ENCODE data around the gene GNG12.
"Not testable (repeated sequence)": the region's sequence is repeated elsewhere in the genome, so short reads cannot be mapped to it uniquely, and the experiment has no call there.

Gene GNG12

DNA sequence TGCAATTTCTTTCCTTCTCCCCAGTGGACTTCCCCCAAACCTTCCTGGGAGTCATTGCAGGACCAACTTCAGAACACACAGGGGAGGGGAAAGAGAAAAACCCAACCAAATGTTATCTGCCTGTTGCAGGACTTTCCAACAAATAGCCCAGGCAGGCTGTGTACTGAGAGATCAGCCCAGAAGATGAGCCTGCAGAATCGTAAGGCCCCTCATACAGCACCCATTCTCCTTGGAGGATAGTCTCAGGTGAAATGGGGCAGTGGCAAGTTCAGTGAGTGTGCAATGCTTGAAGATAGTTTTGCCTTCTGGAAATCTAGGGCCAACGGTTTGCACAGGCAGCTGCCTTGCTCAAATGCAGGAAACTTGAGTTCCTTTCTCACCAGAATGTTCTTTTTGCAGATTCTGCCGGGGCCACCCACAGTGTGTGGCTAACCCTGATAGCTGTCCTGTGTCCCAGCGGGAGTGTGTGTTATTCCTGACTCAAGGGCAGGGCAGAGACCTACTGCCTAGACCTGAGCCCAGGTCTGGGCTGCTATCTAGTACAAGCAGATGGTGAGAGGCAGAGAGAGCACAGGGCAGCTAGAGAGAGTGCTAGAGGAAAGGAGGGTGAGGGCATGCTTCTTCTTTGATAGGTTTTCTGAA is 99.5 kb downstream of the GNG12 start:
- DNase-seq (ENCODE audit: low read depth) = no peak

DNA sequence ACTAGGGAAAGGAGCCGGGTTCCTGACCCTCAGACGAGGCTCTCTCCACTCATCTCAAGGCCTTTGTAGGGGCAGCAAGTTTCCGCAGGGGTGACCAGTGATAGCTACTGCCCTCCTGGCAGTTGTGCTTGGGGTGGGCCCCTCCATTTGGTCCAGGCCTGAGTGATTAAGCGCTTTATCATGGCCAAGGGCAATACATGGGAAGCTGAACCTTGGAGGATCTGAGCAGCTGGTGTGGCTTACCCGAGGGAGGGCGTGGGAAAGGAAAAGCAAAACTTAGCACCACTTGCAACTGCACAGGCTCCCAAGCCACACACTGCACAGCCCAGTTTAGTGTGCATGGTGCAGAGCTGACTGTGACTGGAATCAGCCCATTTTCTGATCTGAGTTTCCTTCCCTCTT is 100.5 kb downstream of the GNG12 start:
- no peak for DNase-seq (ENCODE audit: low read depth)

DNA sequence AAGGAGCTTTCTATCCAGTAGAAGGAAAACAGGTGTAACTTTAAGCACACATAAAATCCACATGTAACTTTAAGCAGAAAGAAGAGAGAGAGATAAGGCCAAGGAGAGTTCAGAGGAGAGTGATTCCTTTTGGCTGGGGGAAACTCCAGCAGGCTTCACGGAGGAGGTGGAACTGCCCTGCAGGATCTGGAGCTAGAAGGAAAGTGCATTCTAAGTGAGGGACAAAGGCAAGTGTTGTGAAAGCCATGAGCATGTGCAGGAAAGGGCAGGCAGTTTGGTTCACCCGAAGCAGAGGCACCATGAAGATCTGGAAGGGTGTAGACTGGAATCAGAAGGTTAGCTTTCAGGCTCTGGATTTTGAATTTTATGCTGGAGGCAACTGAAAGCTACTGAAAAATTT is 101.9 kb downstream of the GNG12 start:
- DNase-seq (ENCODE audit: low read depth) = no peak

DNA sequence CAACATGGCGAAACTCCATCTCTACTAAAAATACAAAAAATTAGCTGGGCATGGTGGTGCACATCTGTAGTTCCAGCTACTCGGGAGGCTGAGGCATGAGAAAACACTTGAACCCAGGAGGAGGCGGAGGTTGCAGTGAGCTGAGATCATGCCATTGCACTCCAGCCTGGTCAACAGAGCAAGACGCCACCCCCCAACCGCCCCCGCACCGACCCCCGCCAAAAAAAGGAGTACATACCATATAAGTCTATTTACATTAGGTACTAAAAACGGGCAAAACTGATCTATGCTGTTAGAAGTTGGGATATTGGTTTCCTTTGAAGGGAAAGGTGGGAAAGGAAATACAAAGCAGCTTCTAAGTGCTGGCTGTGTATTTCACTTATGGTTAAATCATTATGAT is 103.0 kb downstream of the GNG12 start:
- DNase-seq (ENCODE audit: low read depth) = not testable (repeated sequence)

DNA sequence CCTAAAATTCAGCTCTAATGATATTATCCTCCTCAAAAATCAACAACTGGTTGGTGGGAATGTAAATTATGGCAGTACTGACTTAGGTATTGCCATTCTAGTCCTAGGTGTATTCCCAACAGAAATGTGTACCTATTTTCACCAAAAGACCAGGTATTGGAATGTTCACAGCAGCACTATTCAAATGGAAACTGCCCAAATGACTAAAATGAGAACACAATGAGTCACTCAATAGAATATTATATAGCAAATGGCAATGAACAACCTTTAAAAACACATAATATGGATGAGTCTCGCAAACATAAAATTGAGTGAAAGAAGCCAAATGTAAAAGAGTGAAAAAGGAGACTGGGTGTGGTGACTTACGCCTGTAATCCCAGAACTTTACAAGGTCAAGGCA is 103.4 kb downstream of the GNG12 start:
- no peak for DNase-seq (ENCODE audit: low read depth)

DNA sequence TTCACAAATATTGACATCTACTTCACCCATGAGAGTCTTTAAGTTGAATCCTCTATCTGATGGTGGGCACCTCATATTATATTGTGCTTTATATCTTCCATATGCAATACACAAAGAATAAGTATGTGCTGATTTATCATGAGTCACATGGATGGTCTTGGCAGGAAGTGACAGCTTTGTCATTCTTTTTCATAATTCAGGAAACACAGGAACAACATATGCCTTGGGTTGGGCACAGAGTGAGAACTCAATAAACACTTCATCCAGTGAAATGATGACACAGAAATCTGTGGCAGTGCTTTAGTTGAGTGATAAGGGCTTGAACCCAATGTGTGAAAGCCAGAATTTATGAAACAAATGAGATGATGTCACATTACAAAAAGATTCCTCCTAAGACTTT is 107.0 kb downstream of the GNG12 start:
- no peak for DNase-seq (ENCODE audit: low read depth)

DNA sequence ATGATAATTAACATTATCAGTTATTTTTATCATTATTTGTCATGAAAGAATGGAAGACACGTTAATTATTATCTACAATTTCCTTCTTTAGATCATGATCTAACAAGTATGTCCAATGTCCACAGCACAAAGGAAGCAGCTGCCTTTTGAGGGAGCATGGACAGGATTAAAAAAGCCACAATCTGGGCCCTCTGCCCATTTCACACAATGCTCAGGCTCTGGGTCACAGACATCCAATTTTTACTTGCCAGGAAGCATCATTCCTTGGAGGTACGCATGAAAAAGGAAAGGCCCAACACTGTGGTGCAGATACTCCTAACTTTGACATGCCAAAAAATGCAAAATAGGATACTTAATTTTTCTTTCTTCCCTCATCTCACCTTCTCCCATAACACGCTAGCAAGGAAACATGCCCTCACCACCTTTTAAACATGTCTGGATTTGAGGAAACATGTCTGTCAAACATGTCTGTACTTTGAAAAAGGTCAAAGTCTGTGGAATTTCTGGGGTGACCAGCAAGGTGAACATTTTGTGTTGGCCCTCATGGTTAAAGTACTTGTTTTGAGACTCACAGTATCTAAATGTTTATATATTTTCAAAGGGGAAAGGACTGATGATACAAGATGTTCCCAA is 108.2 kb downstream of the GNG12 start:
- DNase-seq (ENCODE audit: low read depth) = peak; percentile 81

DNA sequence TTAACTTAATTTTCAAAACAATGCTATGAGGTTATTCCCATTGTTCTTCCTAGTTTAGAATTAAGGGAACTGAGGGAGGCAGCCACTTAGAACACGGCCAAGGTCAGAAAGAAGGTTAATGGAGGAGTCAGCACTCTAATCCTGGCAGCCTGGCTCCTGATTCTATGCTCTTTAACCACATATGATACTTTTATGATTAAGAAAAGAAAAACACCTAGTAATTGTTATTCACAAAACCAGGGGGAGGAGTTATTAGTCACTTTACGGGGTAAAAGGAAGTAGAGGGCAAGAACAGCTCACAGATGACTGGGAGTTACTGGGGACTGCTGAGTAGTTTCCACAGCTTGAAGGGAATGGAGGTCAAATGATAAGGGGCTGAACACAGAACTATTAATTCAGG is 109.6 kb downstream of the GNG12 start:
- no peak for DNase-seq (ENCODE audit: low read depth)

DNA sequence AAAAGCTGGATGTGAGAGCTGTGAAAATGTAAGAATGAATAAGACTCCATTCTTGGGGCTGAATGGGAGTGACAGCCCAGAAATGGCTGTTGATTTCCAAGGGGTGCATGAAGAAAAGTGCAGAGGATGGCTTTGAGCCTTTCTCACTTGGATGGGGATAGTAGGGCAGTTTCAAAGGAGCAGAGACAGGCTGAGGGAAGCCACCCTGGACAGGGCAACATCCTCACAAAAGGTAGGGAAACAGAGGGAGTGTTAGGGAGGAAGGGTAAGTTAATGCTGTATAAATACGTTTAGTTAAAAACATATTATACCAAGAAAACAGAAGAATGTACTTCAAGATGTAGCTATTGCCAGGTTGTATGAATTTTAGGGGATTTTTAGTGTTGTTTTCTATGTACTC is 110.1 kb downstream of the GNG12 start:
- DNase-seq (ENCODE audit: low read depth) = no peak

DNA sequence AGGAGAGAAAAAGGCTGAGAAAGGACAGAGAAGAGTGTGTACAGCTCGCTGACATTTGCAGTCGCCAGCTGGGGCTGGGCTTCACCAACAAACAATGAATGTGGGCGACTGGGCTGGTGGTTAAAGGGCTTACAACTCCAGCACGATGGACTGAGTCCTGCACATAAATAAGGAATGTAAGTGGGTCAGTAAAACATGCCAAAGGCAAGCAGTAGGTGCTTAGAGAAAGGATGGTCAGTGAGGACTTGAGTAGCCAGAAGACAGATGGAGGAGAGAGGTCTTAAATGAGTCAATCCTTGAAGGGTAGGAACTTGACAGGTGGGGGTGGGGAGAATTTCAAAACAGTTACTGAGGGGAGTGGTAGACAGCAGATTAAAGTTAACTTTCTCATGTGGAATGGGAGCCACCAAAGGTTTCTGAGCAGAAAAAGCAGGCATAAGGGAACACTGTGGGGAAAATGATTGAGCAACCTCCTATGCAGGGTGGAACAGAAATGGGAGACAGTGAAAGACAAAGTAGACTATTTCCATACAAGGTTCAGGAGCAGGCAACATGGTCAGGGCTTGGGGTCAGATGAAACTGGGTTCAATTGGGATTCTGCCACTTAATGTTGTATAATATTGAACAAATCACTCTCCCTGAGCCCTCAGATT is 110.8 kb downstream of the GNG12 start:
- DNase-seq (ENCODE audit: low read depth) = no peak

DNA sequence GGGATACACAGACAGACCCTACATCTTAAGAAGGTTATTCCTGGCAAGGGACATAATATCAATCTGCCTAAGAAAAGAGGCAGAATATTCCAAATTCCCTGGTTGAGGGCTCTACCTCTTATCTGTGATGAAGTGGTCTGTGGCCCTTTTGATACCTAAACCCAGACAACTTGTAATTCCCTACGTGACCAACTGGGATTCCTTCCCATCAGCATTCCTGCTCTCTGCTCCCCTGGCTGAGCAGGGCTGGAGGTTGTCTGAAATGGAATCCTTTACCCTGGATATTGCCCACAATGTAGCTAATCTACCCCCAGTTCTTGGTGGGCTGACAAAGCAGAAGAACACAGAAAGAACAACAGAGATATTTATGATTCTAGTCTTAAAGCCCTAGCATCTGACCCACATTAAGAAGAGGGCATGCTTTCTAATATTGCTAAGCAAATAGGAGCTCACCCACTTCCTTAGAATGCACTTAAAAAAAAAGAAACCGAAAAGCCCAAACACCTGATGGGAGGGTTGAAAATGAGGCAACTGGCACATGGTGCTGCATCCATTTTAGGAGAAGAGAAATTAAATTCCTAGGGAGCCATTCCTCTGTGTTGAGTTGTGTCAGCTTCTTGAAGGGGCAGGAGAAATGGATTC is 111.5 kb downstream of the GNG12 start:
- DNase-seq (ENCODE audit: low read depth) = no peak

DNA sequence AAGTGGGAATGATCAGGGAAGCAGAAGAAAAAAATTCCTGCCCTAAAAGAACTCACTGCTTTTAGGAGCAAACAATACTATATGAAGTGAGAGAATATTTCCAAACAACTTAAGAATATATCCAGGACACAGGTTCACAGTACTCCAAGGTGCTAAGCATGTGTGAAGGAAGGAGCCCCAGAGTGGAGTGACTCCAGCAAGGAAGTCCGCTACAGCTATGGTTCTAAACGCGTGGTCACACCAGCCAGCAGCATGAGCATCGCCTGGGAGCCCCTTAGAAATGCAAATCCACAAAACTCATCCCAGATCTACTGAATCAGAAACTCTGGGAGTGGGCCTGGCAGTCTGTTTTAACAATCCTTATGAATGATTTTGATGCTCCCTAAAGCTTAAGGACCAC is 112.2 kb downstream of the GNG12 start:
- DNase-seq (ENCODE audit: low read depth) = no peak

DNA sequence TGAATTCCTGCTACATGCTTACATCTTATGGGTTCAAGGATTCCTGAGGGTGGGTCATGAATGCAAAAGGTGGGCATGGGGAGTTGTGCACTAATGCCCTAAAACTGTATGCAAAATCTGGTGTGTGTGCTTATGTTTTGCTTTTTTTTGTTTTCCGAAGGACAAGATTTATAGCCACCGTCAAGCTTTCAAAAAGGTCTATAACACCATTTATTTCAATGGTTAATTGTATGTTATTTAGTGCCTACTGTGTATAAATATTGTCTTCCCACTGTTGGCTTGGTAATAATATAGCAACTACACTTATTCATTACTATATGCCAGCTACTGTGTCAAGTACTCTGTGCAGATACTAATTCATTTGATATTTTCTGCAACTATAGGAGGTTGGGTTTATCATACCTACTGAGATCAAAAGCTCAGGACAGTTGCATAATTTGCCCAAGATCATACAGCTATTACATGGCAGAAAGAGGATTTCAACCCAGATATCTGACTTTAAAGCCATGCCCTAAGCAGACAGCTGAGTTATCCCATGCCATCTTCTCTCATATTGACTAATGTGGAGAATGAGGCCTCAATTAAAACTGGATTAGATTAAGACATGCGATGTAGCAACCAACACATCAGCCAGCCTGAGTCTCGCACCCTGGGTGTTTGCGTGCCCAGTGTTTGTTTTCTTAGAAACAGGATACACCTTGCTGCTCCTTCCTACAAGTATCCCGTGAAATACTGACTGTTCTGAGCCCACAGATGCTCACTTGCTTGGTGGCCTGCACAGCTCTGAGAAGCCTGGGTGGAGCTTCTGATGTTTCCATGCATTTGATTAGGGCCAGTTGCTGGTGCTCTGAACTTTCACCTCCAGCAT is 113.7 kb downstream of the GNG12 start:
- no peak for DNase-seq (ENCODE audit: low read depth)

DNA sequence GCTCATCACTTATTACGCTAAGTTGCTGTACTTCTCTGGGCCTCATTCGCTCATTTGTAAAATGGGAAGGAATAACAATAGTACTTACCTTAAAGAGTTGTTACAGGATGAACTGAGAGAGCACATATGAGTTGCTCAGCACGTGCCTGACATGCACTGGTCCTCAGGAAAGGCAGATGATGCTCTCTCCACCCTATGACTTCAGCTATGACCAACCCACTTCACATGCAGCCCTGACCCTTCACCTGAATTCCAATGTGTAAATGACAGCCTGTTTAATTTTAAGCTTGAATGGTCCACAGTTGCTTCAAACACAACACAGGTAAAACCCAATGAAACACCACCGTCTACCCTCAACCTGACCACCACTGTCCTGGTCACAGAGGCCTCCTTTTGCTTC is 115.4 kb downstream of the GNG12 start:
- DNase-seq (ENCODE audit: low read depth) = no peak

DNA sequence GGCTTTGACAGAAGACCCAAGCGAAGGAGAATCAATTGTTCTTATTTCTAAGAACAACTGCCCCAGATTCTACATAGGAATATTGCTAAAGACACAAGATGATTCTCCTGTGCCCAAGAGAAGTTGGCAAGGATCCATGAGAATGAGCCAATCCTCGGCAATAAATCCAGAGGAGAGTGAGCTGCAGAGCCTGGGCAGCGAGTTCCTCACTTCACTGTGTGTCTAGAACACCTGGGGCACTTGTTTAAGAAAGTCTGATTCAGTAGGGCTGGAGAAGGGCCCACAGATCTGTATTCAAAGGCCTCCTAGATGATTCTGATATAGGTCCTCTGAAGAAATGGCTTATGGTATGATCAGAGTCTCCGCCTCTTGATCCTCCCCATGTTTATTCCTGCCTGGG is 116.5 kb downstream of the GNG12 start:
- peak; percentile 76 for DNase-seq (ENCODE audit: low read depth)

DNA sequence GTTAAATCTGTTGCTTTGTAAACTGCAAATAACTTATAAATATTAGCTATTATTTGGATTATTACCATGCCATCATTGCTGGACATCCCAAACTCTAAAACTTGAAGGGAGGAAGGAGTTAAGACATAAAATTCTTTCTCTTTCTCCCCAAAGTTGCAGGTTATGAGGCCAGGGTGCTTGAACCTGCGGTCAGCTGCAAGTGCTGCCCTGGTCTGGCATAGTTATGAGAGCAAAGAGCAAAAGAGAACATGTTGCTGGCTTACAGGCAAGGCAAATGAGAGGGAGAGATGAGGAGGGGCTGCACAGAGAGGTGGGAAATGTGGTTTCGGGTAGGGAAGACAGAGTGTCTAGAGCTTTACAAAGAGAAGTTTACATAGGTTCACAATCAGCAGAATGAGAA is 117.4 kb downstream of the GNG12 start:
- no peak for DNase-seq (ENCODE audit: low read depth)

DNA sequence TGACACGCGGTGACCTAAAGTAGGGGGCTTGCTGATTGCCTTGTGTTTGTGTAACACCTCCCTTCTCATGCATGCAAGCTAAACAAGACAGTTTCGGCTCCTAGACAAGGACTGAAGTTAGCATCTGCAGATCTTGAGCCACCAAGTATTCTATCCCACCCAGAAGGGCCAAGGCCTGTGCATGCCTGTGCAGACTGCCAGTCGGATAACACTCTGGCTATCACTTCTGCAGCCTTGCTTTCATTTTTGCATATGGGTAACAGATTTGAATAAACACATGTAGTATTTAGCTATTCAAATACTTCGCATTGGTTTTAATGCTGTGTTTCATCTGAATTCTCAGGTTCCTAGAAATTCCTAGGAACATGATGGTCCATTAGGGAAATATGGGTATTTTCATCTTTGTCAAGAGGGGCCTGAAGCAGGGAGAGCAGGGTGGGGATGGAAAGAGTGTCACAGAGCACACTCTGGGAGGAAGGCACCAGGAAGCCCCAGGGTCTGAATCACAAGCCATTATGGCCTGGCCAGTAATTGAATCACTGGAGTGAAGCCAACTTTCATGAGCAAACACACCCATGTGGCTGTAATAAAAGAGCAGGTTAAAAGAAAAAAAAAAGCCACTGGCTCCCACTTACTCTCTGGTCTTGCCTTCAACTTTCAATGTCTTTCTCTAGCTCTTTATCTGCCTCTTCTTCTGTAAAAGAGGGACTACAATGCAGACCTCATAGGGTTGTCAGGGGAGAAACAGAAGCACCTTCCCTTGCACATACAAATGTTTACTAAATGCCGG is 120.0 kb downstream of the GNG12 start:
- DNase-seq (ENCODE audit: low read depth) = peak; percentile 65

DNA sequence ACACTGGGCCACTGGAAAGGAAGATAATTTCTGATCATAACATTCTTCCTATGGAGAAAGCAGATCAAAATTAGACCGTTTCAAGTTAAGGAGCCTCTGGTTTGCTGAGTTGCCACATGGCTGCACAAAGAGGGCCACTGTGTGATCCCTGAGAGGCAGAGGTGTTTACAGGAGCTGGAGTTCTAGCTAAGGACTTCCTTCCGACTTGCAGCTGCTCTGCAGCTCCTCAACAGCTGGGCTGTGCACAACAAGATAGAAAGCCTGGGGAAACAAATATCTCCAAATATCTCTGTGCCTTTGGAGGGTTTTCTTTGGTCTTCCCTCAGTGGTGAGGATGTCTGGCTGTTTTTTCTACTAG is 121.4 kb downstream of the GNG12 start:
- DNase-seq (ENCODE audit: low read depth) = no peak

DNA sequence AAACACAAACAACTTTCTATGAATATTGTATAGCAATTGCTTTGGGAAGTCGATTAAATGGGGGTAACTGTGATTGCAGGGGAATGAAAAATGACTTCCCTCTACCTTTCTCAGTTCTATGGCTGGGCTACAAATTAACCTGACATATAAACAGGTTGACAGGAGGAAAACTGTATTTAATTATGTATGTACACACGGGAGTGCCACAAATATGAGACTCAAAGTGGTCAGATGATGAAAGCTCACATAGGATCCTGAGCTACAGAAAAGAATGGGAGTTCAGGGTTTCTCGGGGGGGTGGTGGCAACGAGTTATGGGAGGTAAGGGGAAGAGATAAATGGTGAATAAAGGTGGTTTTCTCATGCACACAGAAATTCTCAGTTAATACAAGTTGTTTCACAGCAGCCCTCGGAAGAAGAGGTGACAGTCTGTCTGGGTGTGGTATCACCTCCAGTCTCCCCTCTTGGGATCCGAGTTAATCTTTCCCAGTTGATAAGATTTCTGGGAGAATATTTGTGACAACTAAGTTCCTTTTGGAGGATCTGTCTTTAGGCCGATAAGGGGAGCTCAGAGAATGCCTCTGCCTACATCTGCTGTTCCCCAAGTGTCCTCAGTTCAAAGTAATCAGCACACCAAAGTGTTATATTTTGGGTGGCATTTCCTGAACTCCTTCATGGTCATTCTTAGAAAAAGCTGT is 122.0 kb downstream of the GNG12 start:
- no peak for DNase-seq (ENCODE audit: low read depth)

DNA sequence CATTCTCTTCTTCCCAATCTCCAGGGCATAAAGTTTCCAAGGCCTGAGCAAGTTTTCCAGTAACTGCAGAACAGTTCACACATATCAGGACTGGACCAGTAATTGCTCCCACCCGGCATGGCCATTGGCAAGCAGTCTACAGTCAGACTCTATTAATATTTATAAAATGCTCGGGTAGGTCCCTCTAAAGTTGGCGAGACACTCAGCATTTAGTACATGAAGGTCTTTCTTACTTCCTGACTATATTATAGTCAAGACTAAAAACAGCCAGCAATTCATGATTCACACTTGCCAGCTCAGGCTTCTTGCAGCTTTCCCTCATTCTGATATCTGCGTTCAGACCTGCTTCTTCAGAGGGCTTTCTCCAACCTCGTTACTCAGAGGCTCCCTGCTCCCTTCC is 122.8 kb downstream of the GNG12 start:
- DNase-seq (ENCODE audit: low read depth) = peak; percentile 38

DNA sequence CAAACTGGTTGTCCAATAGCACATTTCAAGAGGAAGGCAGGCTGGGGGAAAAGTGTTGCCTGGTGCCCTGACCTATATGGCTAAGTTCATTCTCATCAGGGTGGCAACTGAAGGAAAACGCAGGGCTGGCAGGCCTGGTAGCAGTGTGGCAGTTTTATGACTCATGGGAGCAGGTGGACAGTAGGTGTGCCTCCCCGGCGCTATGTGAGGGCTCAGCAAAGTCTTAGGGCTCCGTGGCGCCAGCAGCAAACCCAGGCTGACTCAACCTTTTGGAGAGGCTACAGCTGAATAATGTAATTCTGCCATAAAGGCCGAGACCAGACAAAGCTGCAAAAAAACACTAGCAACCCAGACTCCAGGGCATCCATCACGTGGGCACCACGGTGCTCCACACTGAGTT is 124.7 kb downstream of the GNG12 start:
- no peak for DNase-seq (ENCODE audit: low read depth)
